GM04503 (cell line): ENCODE results near the gene RTRAF.

Experiments
- DNase-seq: peaks from one replicate; pipeline ENCODE4 v3.0.0-alpha.2; 2012; ENCODE audit warnings: low read depth

The RTRAF gene

GRCh38 chr14:51996148-51996746 is 6.9 kb downstream of the RTRAF start:
- no peak for DNase-seq

GRCh38 chr14:51998348-51998747 is 9.0 kb downstream of the RTRAF start:
- DNase-seq = no peak

- no peak for DNase-seq
Observed at GRCh38 chr14:51999084-51999483, 9.7 kb downstream of the RTRAF start.

GRCh38 chr14:52000019-52000582 is 10.8 kb downstream of the RTRAF start:
- DNase-seq = no peak

GRCh38 chr14:52000696-52001095 is 11.3 kb downstream of the RTRAF start:
- DNase-seq = no peak

GRCh38 chr14:52002542-52002941 is 13.2 kb downstream of the RTRAF start:
- DNase-seq = no peak

- DNase-seq = no peak
Observed at GRCh38 chr14:52003324-52003723, 14.0 kb downstream of the RTRAF start.

- no peak for DNase-seq
Observed at GRCh38 chr14:52005625-52006024, 16.3 kb downstream of the RTRAF start.

GRCh38 chr14:52006361-52006760 is 17.0 kb downstream of the RTRAF start:
- DNase-seq = no peak

GRCh38 chr14:52007211-52007610 is 17.9 kb downstream of the RTRAF start:
- no peak for DNase-seq

- no peak for DNase-seq
Observed at GRCh38 chr14:52007637-52008036, 18.3 kb downstream of the RTRAF start.

GRCh38 chr14:52008136-52008535 is 18.8 kb downstream of the RTRAF start:
- no peak for DNase-seq

- DNase-seq = no peak
Observed at GRCh38 chr14:52010173-52010693, 20.9 kb downstream of the RTRAF start.

- no peak for DNase-seq
Observed at GRCh38 chr14:52011523-52011922, 22.2 kb downstream of the RTRAF start.

- DNase-seq = no peak
Observed at GRCh38 chr14:52012635-52013034, 23.3 kb downstream of the RTRAF start.

GRCh38 chr14:52013984-52014600 is 24.7 kb downstream of the RTRAF start:
- DNase-seq = no peak

GRCh38 chr14:52014601-52015267 is 25.4 kb downstream of the RTRAF start:
- DNase-seq = no peak

GRCh38 chr14:52015411-52016030 is 26.2 kb downstream of the RTRAF start:
- DNase-seq = no peak

GRCh38 chr14:52018252-52018651 is 28.9 kb downstream of the RTRAF start:
- DNase-seq = no peak

GRCh38 chr14:52018970-52019369 is 29.6 kb downstream of the RTRAF start:
- no peak for DNase-seq

- DNase-seq = no peak
Observed at GRCh38 chr14:52020161-52020714, 30.9 kb downstream of the RTRAF start.
